Left ventricle myocardium inferior (tissue), 1 donor: Measurements from ENCODE around the gene HMCN2. TPM values are rescaled to one million over a fixed set of nuclear protein-coding genes. Genes with fewer than 3 reads are reported as not detected.

Source experiments
- DNase-seq: peaks from one replicate; pipeline ENCODE4 v3.0.0-alpha.2; 2020
- H3K27ac ChIP-seq: fragments of 200-600 bp; replicated peaks from 2 replicates; pipeline ENCODE4 v1.8.0; 2021
- H3K27me3 ChIP-seq: fragments of 200-600 bp; 2 replicates; pipeline ENCODE4 v1.8.0; 2021; ENCODE audit warnings: low read depth
- H3K36me3 ChIP-seq: fragments of 200-600 bp; 2 replicates; pipeline ENCODE4 v1.8.0; 2021
- H3K4me1 ChIP-seq: fragments of 200-600 bp; 2 replicates; pipeline ENCODE4 v1.8.0; 2021
- H3K4me3 ChIP-seq: fragments of 200-600 bp; 2 replicates; pipeline ENCODE4 v1.8.0; 2021; ENCODE audit warnings: mild to moderate bottlenecking, moderate library complexity
- H3K9me3 ChIP-seq: fragments of 200-600 bp; replicated peaks from 2 replicates; pipeline ENCODE4 v1.8.0; 2021
- CTCF ChIP-seq: fragments of 200-600 bp; IDR thresholded peaks from 2 replicates; pipeline ENCODE4 v1.8.0; 2021; ENCODE audit warnings: antibody characterized with exemption, mild to moderate bottlenecking, borderline replicate concordance
- intact Hi-C: fragments of 100-400 bp; cut with micrococcal nuclease; formaldehyde crosslinking; loops from one replicate; pipeline ENCODE4 v1.11.0; 2022
- total RNA-seq: library from RNA; stranded (reverse); fragmentation: NEBNext Ultra II Directional; extraction: Animal tissue kit (Norgen Biotek cat#: 25700); gene quantifications from one replicate; pipeline ENCODE4 v1.2.1, GENCODE V29; 2021
- donor health status: DM: no; HTN: yes; CAD: no; lungs with severe emphysema.

Gene HMCN2
- total RNA-seq, 1 donor from 2014 or later, result 5.5 TPM

- TF ChIP-seq CTCF, result no peak
- no peaks in the 10 kb centered on the region for H3K36me3 ChIP-seq
- no peak for DNase-seq
- intact Hi-C loops, result no loop called here
- no peak overlapping the region for H3K27ac ChIP-seq
- H3K4me1 ChIP-seq, result peaks cover 13% of the 10 kb centered on the region
- no peaks in the 10 kb centered on the region for H3K9me3 ChIP-seq
- no peak overlapping the region for H3K4me3 ChIP-seq
- peaks cover 7% of the 10 kb centered on the region for H3K27me3 ChIP-seq
Measured at GRCh38 chr9:130304643-130305042, 39.1 kb downstream of the HMCN2 start.

GRCh38 chr9:130305381-130305780 is 39.8 kb downstream of the HMCN2 start:
- no peak overlapping the region for H3K27ac ChIP-seq
- H3K27me3 ChIP-seq, result peaks cover 5% of the 10 kb centered on the region
- intact Hi-C loops, result no loop called here
- H3K9me3 ChIP-seq, result no peaks in the 10 kb centered on the region
- peaks cover 10% of the 10 kb centered on the region for H3K4me1 ChIP-seq
- no peaks in the 10 kb centered on the region for H3K36me3 ChIP-seq
- H3K4me3 ChIP-seq, result no peak overlapping the region
- no peak for DNase-seq
- no peak for TF ChIP-seq CTCF

GRCh38 chr9:130306823-130307666 is 41.5 kb downstream of the HMCN2 start:
- Histone ChIP-seq H3K36me3 (no peaks in the 10 kb centered on the region), H3K27me3 (no peaks in the 10 kb centered on the region), H3K27ac (no peak overlapping the region), H3K9me3 (no peaks in the 10 kb centered on the region), H3K4me3 (no peak overlapping the region), H3K4me1 (peaks cover 13% of the 10 kb centered on the region)
- intact Hi-C loops, result no loop called here
- TF ChIP-seq CTCF, result no peak
- no peak for DNase-seq

GRCh38 chr9:130307667-130307943 is 42.0 kb downstream of the HMCN2 start:
- TF ChIP-seq CTCF, result no peak
- Histone ChIP-seq H3K27me3 (no peaks in the 10 kb centered on the region), H3K4me1 (peaks cover 14% of the 10 kb centered on the region), H3K36me3 (no peaks in the 10 kb centered on the region), H3K4me3 (no peak overlapping the region), H3K9me3 (no peaks in the 10 kb centered on the region), H3K27ac (no peak overlapping the region)
- DNase-seq, result no peak
- intact Hi-C loops, result no loop called here

- no peak overlapping the region for H3K27ac ChIP-seq
- intact Hi-C loops, result no loop called here
- no peaks in the 10 kb centered on the region for H3K9me3 ChIP-seq
- no peak for TF ChIP-seq CTCF
- no peaks in the 10 kb centered on the region for H3K36me3 ChIP-seq
- DNase-seq, result no peak
- no peak overlapping the region for H3K4me3 ChIP-seq
- H3K27me3 ChIP-seq, result no peaks in the 10 kb centered on the region
- H3K4me1 ChIP-seq, result peaks cover 18% of the 10 kb centered on the region
Measured at GRCh38 chr9:130308081-130308571, 42.6 kb downstream of the HMCN2 start.
